AML-193 (cell line): Measurements from ENCODE around the gene NEUROG1.
A peak's percentile ranks its signal among the peaks of the same experiment; 100 is the strongest.

ENCODE experiments used
- DNase-seq, 2 experiments: peaks; one replicate each; lab custom pipeline; 2025; lab: John Stamatoyannopoulos, UW

Gene NEUROG1

DNA sequence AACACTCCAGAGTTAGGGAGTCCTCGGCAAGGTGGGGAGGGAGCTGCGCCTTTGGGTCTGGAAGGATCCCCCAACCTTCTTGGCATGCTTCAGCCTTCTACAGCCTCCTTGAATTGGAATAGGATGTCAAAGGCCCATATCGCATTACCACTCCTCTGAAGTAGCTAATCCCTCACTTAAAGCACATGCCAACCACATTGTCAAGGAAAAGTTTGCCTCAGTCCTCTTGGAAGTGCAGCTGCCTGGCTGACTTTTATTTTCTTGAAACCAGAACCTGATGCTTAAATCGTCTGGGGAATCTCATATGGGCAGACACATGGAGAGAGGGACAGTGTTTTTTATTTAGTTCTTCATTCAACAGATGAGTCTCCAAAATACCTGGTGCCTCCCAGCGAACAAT lies 28.6 kb upstream of the NEUROG1 start:
- no peak for DNase-seq

- DNase-seq: no peak
Observed at GRCh38 chr5:135561266-135561665, 25.5 kb upstream of the NEUROG1 start.

- DNase-seq: peak; percentile 70 to 76
Observed at GRCh38 chr5:135560858-135561257, 25.1 kb upstream of the NEUROG1 start.

- no peak for DNase-seq
Observed at GRCh38 chr5:135559354-135559753, 23.6 kb upstream of the NEUROG1 start.

GRCh38 chr5:135557076-135557838 lies 21.5 kb upstream of the NEUROG1 start:
- DNase-seq: no peak

DNA sequence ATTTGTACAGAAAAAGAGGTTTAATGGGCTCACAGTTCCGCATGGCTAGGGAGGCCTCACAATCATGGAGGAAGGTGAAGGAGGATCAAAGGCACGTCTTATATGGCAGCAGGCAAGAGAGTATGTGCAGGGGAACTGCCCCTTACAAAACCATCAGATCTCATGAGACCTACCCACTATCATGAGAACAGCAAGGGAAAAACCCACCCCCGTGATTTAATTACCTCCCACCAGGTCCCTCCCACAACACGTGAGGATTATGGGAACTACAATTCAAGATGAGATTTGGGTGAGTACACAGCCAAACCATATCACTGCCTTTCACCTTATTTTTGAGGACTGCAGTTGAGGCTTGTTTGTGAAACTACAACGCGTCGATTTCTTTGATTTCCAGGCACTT lies 20.9 kb upstream of the NEUROG1 start:
- no peak for DNase-seq

DNA sequence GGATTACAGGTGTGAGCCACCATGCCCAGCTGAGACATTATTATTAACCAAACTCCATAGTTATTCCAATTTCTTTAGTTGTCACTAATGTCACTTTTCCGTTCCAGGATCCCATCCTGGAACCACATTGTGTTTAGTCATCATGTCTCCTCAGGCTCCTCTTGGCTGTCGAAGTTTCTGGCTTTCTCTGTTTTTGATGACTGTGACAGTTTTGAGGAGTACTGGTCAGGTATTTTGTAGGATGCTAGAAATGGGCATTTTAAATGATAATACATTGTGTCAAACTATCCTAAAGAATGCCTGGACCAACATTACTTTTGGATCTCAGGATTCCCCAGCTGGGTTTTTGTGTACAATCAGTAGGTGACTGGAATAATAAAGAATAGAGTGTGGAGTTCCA lies 19.8 kb upstream of the NEUROG1 start:
- DNase-seq: no peak

DNA sequence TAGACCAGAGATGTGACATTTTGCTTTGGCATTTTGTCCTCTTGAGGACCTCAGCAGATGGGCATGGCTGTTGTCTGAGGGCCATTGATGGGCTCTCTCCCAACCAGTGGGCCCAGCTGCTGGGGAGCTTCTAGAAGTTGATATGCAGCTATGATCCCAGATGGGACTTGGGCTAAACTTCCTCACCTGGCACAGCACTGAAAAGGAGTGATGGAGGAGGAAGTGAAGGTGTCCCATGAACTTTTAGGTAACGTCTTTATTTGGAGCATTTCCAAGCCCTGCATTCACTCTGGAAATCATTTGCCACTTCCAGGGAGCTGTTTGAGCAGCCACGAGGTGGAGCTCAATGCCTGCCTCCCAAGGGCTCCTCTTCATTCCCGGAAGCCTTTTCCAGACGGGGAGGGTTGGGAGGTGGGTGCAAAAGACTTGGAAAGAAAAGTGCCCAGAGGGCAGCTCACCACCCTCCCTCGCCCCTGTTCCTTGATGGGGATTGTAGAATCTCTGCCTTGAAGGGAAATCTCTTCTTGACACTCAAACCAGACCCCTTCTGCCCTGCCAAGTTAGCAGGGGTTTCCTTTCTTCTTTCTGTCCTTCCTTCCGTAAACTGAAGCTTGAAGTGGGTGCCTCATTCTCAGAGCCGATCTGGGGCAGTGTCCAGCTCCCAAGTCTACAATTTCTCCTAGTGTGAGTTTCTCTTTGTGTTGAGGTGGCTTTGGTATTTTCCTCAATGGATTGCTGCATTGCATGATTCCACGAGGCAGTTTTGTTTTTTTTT lies 18.1 kb upstream of the NEUROG1 start:
- DNase-seq: no peak

GRCh38 chr5:135551593-135552447 lies 16.1 kb upstream of the NEUROG1 start:
- peak; percentile 28 for DNase-seq

DNA sequence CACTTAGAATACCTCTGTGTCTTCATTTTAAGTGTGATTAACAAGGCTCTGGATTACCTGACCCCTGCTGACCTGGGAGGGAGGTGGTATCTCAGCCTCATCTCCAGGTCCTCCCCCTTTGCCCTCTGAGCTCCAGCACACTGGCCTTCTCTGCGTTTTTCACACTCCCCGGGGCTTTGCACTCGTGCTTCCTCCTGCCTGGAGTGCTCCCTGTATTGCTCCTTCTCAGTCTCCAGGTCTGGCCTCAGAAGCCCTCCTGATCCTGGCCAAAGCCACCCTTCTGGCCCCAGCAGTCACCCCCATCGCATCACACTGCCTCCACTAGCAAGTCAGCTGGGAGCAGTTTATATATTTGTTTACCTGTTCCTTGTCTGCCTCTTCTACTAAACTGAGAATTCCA lies 13.6 kb upstream of the NEUROG1 start:
- no peak for DNase-seq

- DNase-seq: no peak
Observed at GRCh38 chr5:135547590-135548254, 12.0 kb upstream of the NEUROG1 start.

GRCh38 chr5:135546912-135547311 lies 11.1 kb upstream of the NEUROG1 start:
- DNase-seq: no peak

DNA sequence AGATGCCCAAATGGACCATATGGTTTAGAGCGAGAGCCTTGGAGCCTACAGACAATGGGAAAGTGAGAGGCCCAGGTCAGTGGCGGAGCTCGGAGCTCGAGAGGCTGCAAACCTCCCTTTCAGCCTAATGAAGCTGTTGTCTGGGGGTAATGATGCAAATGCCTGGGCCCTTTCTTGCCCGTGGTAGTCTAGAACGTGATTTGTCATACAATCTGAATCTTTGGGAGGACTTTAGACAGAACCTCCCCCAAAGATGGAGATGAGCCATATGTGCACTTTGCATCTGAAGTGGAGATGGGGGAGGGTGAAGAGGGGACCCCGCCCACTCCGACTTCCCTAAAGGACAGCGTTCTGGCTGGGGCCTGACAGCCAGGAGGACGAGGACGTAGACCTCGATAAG lies 10.3 kb upstream of the NEUROG1 start:
- DNase-seq: no peak

DNA sequence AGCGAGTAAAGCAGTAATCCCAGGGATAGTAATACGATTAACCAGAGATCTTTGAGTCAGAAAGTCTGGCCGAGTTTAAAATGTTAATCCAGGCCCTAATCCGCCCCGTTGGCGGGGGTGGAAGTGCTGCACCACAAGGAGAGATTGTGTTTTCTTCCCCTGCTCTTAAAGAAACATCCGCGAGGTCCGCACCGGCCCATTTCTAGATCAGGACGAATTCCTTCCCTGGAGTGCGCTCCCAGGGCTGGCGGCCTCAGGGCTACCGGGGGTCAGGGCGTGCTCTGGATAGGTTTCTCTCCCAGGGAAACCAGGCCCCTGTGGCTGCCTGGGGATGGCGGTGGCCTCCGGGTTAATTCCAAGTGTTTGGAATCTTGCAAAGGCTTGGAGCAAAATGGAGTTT lies 9.3 kb upstream of the NEUROG1 start:
- DNase-seq: no peak

GRCh38 chr5:135543485-135544304 lies 7.9 kb upstream of the NEUROG1 start:
- DNase-seq: no peak

- no peak for DNase-seq
Observed at GRCh38 chr5:135543001-135543484, 7.3 kb upstream of the NEUROG1 start.

DNA sequence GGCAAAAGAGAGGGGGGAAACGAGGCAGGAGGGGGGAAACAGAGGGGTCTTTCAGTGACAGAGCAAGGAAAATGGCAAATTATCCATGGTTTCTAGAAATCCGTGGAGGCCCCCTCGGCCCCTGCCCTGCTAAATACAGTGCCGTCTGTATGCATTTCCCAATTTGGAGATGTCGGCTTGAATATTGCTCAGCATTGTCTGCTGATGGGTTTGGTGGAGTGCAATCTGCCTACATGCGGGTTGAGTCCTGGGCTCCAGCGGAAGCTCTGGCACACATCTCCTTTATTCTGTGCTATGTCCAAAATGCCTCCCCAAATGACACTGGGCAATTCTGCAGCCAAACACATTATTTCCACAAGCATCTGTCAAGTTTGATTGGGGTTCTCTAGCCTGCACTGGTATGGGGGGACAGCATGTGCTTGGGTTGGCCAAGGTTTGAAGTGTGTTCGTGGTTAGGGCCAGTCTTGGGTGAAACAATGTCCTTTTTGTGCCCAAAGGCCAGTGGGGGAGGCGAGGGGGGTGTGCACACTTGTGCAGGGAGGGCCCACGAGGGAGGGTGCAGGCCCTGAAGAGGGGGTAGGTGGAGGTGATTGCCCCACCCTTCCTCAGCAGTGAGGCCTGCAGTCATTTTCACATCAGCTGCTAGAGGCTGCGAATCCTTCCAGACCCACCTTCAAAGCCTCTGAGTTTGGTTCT lies 6.2 kb upstream of the NEUROG1 start:
- no peak for DNase-seq

- no peak for DNase-seq
Observed at GRCh38 chr5:135539430-135540005, 3.8 kb upstream of the NEUROG1 start.

GRCh38 chr5:135538261-135538660 lies 2.5 kb upstream of the NEUROG1 start:
- DNase-seq: no peak

DNA sequence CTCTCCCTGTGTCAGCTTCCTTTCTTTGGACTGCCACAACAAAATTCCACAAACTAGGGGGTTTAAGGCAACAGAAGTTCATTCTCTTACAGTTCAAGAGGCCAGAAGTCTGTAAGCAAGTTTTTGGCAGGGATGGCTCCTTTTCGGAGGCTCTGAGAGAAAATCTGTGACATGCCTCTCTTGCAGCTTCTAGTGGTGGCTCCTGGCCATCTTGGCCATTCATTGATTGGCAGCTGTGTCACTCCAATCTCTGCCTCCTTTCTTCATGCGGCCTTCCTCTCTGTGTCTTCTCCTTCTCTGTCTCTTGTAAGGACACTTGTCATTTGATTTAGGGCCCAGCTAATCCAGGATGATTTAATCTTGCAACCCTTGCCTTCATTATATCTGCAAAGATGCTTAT lies 2.0 kb upstream of the NEUROG1 start:
- DNase-seq: no peak
